Measurements from ENCODE around the gene SNAPC2. TPM values are rescaled to one million over a fixed set of nuclear protein-coding genes. Genes with fewer than 3 reads are reported as not detected.

SNAPC2 gene
- total RNA-seq, 2 donors from 2014 or later = 13.4 to 15.4 TPM

- Histone ChIP-seq H3K4me1 (peaks cover 14% of the 10 kb centered on the region), H3K27ac (no peak overlapping the region), H3K9ac (ENCODE audit: low read depth in 2 of 2, low read length in 2 of 2) (no peak overlapping the region), H3K9me3 (no peaks in the 10 kb centered on the region), H3K4me3 (no peak overlapping the region), H3K27me3 (no peaks in the 10 kb centered on the region), H3K36me3 (no peaks in the 10 kb centered on the region)
- DNase-seq = no peak
- no peak for TF ChIP-seq CTCF (IDR thresholded peaks at IDR 0.05)
- intact Hi-C loops (cut with DNase I) = no loop called here
Observed at GRCh38 chr19:7900931-7901330, 19.2 kb upstream of the SNAPC2 start.

- TF ChIP-seq CTCF (IDR thresholded peaks at IDR 0.05) = no peak
- Histone ChIP-seq H3K36me3 (no peaks in the 10 kb centered on the region), H3K4me3 (no peak overlapping the region), H3K27me3 (no peaks in the 10 kb centered on the region), H3K4me1 (peaks cover 14% of the 10 kb centered on the region), H3K9me3 (no peaks in the 10 kb centered on the region), H3K27ac (no peak overlapping the region), H3K9ac (ENCODE audit: low read depth in 2 of 2, low read length in 2 of 2) (no peak overlapping the region)
- intact Hi-C loops (cut with DNase I) = no loop called here
- no peak for DNase-seq
Observed at GRCh38 chr19:7901337-7901736, 18.8 kb upstream of the SNAPC2 start.

GRCh38 chr19:7902796-7903243 lies 17.3 kb upstream of the SNAPC2 start:
- no peak for TF ChIP-seq CTCF (IDR thresholded peaks at IDR 0.05)
- peaks cover 14% of the 10 kb centered on the region for H3K4me1 ChIP-seq
- peak; percentile 50 for DNase-seq
- peak overlapping the region; percentile 72 for H3K9ac ChIP-seq (ENCODE audit: low read depth in 2 of 2, low read length in 2 of 2)
- H3K27ac ChIP-seq = peak overlapping the region; percentile 64
- H3K4me3 ChIP-seq = peak overlapping the region; percentile 52
- intact Hi-C loops (cut with DNase I) = no loop called here
- H3K27me3 ChIP-seq = no peaks in the 10 kb centered on the region
- H3K36me3 ChIP-seq = no peaks in the 10 kb centered on the region
- no peaks in the 10 kb centered on the region for H3K9me3 ChIP-seq

GRCh38 chr19:7903244-7904073 lies 16.7 kb upstream of the SNAPC2 start, which contains the start of gene MAP2K7:
MAP2K7 (plus strand) TSS chr19:7903877; CDS start chr19:7903945, 68 bp downstream.
- peak within 1 kb of the TSS; percentile 91 for H3K9ac ChIP-seq (ENCODE audit: low read depth in 2 of 2, low read length in 2 of 2)
- no peaks in the 10 kb centered on the region for H3K36me3 ChIP-seq
- no peaks in the 10 kb centered on the region for H3K9me3 ChIP-seq
- intact Hi-C loops (cut with DNase I) = no loop called here
- peak within 1 kb of the TSS; percentile 64 for H3K27ac ChIP-seq
- TF ChIP-seq CTCF (IDR thresholded peaks at IDR 0.05) = peak; percentile 37
- peak within 1 kb of the TSS; percentile 95 for H3K4me3 ChIP-seq
- H3K4me1 ChIP-seq = peaks cover 14% of the 10 kb centered on the region
- H3K27me3 ChIP-seq = no peaks in the 10 kb centered on the region
- peak; percentile 100 for DNase-seq

GRCh38 chr19:7904074-7905020 lies 15.8 kb upstream of the SNAPC2 start:
- Histone ChIP-seq H3K9ac (ENCODE audit: low read depth in 2 of 2, low read length in 2 of 2) (peak overlapping the region; percentile 91), H3K27me3 (no peaks in the 10 kb centered on the region), H3K36me3 (no peaks in the 10 kb centered on the region), H3K4me1 (peaks cover 14% of the 10 kb centered on the region), H3K4me3 (peak overlapping the region; percentile 95), H3K9me3 (no peaks in the 10 kb centered on the region), H3K27ac (peak overlapping the region; percentile 61)
- DNase-seq = peak; percentile 62
- no peak for TF ChIP-seq CTCF (IDR thresholded peaks at IDR 0.05)
- intact Hi-C loops (cut with DNase I) = no loop called here

Data from colonic mucosa (tissue), 4 donors.